Measurements from ENCODE around the gene POPDC3.
"Not testable (repeated sequence)": the region's sequence is repeated elsewhere in the genome, so short reads cannot be mapped to it uniquely, and the experiment has no call there.

POPDC3 gene

GRCh38 chr6:105194591-105194990, 14.8 kb upstream of the POPDC3 start:
- no peak for DNase-seq

GRCh38 chr6:105194106-105194505, 14.3 kb upstream of the POPDC3 start:
- no peak for DNase-seq

- DNase-seq, result no peak
These were observed 13.8 kb upstream of the POPDC3 start for GRCh38 chr6:105193647-105194046.

DNA sequence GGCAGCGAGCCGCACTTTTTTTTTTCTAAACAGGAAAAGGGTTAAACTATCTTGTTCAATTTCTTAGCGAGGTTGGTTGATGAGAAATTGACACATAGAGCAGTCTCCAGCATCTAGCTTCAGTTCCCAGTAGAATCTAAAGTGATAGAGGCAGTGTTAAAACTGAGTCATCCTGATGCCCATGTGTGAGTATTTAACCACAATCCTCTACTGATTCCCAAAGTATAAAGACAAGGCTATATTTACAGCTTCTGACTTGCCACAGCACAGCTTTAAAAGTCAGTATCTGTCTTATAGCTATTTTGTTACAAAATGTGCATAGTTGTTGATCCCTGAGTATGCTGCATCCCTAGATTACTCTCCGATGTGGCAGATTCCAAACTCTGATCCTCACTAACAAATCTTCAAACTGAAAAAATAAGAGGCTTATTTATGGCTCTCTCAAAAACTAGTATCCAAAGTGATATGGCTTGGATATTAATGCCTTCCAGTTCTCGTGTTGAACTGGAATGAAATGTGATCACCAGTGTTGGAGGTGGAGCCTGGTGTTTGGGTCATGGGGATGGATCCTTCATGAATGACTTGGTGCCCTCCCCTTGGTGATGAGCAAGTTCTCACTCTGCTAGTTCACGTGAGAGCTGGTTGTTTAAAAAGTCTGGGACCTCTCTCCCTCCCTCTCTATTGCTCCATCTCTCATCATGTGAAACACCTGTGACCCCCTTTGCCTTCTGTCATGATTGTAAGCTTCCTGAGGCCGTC, 13.1 kb upstream of the POPDC3 start:
- DNase-seq, result no peak

DNA sequence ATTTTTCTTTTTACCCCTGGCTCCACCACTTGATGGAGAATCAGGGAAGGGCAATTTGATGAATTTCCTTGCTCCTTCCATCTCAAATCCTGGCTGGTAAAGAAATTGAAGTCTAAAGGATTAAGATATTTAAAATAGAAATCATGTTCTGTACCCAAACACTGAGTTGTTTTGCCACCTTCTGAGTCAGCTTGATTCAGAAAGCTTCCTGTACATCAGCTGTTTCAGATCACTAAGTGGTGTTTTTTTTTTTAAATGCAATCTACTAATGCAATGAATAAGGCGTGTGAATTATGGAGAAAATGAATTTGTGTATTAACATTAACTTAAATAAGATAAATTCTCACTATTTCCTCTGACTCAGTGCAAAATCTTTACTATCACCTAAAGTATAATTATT, 11.5 kb upstream of the POPDC3 start:
- DNase-seq, result no peak

DNA sequence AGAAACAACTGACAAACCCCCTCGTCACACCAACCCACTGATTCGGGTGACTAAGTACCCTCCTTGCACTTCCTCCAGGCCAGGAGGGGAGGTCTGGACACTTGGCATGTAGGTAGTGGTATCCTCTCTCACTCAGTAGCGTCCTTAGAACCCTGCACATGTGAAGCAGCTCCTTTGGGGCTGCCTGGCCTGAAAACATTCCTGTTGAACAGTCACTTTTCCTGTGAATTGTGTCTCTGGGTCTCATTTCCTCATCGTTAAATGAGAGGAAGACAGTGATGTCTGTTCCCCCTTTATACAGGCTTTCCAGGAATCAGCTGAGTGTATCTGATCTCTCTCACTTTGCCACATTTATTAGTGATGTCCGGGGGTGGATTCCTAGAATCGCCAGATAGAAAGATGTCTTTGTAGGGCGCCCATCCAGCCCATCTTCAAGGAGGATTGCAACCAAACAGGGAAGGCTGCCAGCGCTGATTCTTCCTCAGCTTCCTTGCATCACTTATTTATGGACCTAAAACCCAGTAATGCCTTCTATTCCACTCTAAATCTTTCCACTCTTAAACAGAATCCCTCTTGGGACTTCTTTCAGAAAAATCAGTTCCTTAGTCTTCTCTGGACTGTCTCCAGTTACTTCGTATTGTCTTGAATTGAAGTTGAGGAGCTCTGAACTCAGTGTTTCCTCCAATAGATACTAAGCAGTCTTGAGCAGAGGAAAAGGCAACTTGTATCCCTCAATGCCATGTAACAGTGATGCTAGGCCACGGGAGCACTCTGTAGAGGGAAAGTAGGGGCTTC, 9.4 kb upstream of the POPDC3 start:
- no peak for DNase-seq

DNA sequence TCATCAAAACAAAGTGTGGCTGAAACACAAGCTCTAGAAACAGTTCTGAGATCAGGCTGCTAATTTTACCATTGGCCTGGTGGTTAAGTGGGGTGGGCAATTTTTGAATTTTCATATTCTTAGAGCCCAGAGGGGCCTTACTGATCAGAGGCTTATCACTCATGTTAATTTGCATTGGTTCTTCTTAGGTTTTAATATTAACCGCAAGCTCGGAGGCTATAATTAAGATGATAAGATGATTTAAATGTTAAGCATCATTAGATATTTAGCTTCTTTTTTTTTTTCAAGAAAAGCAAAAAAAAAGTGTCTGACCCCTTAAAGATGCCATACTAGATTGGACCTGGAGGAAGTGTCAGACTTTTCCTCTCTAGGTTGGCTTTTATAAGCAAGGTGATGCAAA, 8.4 kb upstream of the POPDC3 start:
- DNase-seq, result no peak

- DNase-seq, result no peak
These were observed 6.8 kb upstream of the POPDC3 start for GRCh38 chr6:105186576-105186975.

- DNase-seq, result no peak
These were observed 5.1 kb upstream of the POPDC3 start for GRCh38 chr6:105184921-105185320.

GRCh38 chr6:105181981-105182515, 2.2 kb upstream of the POPDC3 start:
- DNase-seq, result no peak

- no peak for DNase-seq
These were observed 1.2 kb downstream of the POPDC3 start for GRCh38 chr6:105178636-105179035.

GRCh38 chr6:105178110-105178509, 1.7 kb downstream of the POPDC3 start:
- DNase-seq, result no peak

DNA sequence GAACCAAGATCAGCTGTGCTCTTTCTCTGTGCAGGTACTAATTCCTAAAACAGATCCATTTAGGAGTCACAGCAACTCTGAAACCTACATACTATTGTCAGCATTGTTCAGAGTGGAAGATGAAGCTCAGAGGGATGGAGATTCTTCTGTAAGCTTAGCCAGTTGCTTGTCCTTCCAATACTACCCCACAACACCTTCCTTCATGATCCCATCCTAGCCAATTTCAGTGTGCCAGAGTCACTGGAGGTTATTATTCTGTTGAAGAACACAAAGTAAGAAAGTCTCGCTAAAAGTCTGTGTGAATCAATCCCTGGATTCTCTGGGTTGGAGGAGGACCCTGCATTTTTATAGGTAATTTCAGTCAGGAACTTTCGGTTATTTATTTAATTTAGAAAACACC, 2.3 kb downstream of the POPDC3 start:
- no peak for DNase-seq

DNA sequence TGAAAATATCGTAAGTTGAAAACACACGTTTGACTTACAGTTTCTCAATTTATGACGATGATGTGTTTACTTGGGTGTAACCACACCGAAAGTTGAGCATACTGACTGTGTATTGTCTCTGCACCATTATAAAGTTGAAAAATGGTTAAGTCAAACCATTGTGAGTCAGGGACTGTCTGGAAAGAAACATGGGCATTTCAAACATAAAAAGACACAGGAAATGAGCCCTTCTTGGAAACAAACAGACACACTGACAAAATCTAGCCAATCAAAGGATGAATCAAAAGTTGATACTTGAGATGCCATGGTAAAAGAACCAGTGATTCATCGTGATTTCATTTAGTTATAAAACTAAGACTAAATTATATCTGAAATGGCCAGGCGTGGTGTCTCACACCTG, 5.3 kb downstream of the POPDC3 start:
- DNase-seq, result no peak

DNA sequence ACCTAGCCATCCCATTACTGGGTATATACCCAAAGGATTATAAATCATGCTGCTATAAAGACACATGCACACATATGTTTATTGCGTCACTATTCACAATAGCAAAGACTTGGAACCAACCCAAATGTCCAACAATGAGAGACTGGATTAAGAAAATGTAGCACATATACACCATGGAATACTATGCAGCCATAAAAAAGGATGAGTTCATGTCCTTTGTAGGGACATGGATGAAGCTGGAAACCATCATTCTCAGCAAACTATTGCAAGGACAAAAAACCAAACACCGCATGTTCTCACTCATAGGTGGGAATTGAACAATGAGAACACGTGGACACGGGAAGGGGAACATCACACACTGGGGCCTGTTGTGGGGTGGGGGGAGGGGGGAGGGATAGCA, 7.3 kb downstream of the POPDC3 start:
- DNase-seq, result not testable (repeated sequence)

GRCh38 chr6:105170059-105170458, 9.8 kb downstream of the POPDC3 start:
- DNase-seq, result no peak

GRCh38 chr6:105167914-105168313, 11.9 kb downstream of the POPDC3 start:
- no peak for DNase-seq

DNA sequence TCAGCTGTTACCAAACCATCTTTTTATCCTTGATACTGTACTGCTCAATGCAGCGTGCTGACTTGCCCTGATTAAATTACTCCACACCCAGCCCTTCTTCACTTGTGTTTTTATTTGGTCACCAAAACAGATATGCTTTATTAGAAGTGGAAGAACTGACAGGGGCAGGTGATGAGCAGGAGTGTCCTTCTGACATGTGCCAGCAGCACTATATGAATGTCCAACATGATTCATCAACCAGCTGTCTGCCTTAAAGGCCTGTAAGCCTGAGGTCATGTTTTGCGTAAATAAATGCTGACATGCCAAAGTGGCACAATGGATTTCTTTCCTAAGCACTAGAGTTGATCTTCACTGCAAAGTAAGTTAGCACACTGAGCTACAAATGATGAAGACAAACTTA, 15.4 kb downstream of the POPDC3 start:
- DNase-seq, result peak; percentile 82

GRCh38 chr6:105163183-105163582, 16.6 kb downstream of the POPDC3 start:
- no peak for DNase-seq

GRCh38 chr6:105162377-105162776, 17.4 kb downstream of the POPDC3 start:
- DNase-seq, result no peak

DNA sequence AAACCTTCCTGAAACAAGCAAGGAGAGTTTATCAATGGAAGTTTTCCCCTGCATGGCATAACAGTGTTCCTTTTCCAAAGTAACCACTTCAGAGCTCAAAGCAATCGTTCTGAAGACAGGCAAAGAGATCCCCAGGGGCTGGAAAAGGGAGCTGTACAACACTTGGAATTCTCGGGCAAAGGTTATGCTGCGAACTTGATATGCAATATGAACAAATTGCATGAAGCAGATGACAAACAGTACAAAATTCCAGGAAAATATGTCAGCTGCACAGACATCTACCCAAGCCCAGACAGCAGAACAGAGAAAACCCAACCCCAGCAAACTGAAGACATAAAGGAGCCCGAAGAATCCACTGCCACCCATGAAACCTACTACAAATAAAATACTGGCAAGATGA, 18.4 kb downstream of the POPDC3 start:
- DNase-seq, result peak; percentile 25

DNA sequence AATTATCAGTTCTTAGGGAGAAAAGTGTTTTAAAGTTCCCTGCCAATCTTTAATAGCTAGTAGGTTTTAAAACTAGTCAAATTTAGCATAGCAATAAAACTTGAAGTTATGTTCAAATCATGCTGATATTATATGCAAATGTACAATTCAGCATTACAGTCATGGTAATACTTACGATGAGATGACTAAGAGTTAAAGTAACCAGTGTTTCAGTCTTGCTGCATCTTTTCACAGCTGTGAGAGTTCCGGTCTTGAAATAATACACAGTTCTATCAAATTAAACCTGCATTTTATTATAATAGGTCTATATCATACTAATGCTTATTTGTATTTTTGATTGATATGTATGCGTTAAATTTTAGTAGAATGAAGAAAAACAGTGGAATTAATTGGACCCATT, 26.1 kb downstream of the POPDC3 start:
- no peak for DNase-seq

GRCh38 chr6:105152880-105153279, 26.9 kb downstream of the POPDC3 start:
- DNase-seq, result no peak

- DNase-seq, result no peak
These were observed 28.2 kb downstream of the POPDC3 start for GRCh38 chr6:105151644-105152043.

Data from right hindlimb (tissue), 1 donor.